Measurements from ENCODE around the gene SLX9.
"Not testable (repeated sequence)": the region's sequence is repeated elsewhere in the genome, so short reads cannot be mapped to it uniquely, and the experiment has no call there.

SLX9 gene

DNA sequence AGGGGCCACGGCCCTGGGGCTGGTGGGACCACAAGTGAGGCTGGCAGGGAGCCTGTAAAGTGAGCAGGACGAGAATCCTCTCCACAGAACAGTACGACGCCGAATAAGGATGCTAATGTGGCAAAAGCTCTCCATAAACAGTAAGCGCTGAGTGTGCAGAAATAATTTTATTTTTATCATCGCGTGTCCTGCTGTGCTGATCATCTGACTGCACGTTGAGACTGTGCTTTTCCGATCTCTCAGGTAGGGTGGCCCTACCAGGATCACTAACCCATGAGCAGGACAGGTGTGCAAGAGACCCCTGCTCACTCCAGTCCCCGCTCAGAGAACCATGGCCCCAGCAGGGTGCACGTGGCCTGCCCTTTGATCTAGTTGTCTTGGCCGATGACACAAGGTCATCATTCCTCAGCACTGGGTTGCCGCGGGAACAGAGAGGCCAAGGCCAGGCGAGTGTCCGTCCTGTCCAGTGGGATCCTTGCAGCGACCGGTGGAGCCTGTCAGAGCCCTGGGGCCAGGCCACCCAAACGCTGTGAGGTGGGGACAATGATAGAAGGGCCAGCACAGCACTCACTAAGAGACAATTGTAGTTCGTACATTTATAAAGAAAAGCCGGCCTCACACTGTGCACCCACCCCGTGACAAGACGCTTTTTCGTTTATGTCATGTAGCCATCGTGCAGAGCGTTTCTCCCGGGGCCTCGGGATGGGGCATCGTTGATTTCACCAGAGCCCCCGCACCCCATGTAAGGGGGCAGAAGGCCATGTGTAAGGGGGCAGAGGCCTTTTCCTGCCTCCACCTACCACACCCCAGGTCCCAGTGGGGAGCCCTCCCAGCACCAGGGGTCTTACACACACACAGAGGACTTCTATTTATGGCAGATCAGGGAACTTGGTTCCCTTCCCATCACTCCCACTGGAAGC, 81.9 kb downstream of the SLX9 start:
- DNase-seq (ENCODE audit: low read depth): no peak

DNA sequence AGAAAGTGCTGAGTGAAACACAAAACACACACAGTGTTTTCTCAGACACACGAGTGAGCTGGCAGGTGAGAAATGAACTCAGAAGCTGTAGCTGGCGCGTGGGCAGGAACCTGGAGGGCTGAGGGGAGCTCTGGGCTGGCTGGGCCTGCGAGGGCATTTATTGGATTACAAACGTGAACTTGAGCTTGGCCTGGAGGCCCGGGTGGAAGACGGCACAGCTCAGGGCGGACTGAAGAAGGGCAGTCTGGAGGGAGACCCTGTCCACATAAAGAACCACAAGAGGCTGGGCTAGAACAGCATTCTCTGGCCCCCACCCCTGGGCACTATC, 82.5 kb downstream of the SLX9 start:
- H3K4me3 ChIP-seq (ENCODE audit: low read depth, low read length): no peak overlapping the region
- TF ChIP-seq, protein P1, sequence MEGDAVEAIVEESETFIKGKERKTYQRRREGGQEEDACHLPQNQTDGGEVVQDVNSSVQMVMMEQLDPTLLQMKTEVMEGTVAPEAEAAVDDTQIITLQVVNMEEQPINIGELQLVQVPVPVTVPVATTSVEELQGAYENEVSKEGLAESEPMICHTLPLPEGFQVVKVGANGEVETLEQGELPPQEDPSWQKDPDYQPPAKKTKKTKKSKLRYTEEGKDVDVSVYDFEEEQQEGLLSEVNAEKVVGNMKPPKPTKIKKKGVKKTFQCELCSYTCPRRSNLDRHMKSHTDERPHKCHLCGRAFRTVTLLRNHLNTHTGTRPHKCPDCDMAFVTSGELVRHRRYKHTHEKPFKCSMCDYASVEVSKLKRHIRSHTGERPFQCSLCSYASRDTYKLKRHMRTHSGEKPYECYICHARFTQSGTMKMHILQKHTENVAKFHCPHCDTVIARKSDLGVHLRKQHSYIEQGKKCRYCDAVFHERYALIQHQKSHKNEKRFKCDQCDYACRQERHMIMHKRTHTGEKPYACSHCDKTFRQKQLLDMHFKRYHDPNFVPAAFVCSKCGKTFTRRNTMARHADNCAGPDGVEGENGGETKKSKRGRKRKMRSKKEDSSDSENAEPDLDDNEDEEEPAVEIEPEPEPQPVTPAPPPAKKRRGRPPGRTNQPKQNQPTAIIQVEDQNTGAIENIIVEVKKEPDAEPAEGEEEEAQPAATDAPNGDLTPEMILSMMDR (IDR thresholded peaks at IDR 0.05; ENCODE audit: control insufficient read depth, extremely low read depth, insufficient read depth): no peak
- no peak for DNase-seq (ENCODE audit: low read depth)

More for the DNA sequence above, 81.9 kb downstream of the SLX9 start:
- no peak overlapping the region for H3K4me3 ChIP-seq (ENCODE audit: low read depth, low read length)
- TF ChIP-seq, protein P1 (IDR thresholded peaks at IDR 0.05; ENCODE audit: control insufficient read depth, extremely low read depth, insufficient read depth): no peak

DNA sequence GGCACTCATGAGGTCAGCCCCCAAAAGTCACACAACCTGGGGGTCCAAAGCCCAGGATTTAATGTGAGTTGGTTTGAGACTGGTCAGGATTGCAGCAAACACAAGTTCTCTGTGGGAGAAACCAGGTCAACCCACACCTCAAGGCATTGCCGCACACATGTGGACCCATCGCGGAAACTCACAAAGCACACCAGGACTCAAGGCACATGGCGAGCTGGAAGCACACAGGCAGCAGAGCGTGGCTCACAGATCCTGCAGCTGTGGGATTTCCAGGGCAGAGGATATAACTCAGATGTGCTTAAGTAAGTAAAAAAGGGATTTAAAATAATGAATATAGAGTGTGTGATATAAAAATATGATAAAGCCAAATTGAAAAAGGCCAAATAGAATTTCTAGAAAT, 82.9 kb downstream of the SLX9 start:
- no peak overlapping the region for H3K4me3 ChIP-seq (ENCODE audit: low read depth, low read length)
- no peak for DNase-seq (ENCODE audit: low read depth)
- TF ChIP-seq, protein P1 (IDR thresholded peaks at IDR 0.05; ENCODE audit: control insufficient read depth, extremely low read depth, insufficient read depth): no peak

DNA sequence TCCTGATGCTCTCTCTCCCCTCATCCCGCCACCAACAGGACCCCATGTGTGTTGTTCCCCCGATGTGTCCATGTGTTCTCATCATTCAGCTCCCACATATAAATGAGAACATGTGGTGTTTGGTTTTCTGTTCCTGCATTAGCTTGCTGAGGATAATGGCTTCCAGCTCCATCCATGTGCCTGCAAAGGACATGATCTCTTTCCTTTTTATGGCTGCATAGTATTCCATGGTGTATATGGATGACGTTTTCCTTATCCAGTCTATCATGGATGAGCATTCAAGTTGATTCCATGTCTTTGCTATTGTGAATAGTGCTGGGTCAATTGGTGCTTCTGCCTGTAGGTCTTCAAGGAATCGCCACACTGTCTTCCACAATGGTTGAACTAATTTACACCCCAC, 84.7 kb downstream of the SLX9 start:
- not testable (repeated sequence) for DNase-seq (ENCODE audit: low read depth); H3K4me3 ChIP-seq (ENCODE audit: low read depth, low read length)

DNA sequence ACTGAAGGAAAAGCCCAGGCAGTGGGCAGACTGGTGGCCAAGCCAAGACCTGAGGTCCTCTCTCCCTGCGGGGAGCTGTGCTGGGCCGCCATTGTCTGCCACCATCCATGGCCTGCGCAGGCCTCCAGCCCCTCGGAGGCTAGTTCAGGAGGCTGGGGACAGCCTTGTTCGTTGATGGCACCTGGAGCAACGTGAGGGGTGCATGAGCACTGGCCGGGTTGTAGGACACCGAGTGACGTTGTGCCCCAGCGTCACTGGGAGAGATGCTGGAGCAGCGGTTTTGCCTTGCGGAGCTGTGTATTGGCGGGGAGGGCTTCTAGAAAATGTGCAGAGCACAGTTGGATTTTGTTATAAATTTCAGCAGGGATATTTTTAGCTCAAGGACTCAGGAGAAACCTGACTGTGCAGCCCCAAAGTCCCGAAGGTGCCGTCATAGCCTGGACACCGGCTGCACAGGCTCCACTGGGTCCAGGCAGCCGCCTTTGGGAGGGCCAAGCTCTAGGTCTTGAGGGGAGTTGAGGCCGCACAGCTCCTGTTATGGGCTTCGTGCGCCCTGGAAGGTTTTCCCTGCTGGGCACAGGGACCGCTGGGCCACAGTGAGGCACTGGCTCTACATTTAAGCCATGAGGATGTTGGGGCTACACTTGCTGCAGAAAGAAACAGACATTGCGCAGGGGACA, 86.4 kb downstream of the SLX9 start:
- DNase-seq (ENCODE audit: low read depth): no peak

More for the DNA sequence above, 86.4 kb downstream of the SLX9 start:
- no peak overlapping the region for H3K4me3 ChIP-seq (ENCODE audit: low read depth, low read length)
- TF ChIP-seq, protein P1 (IDR thresholded peaks at IDR 0.05; ENCODE audit: control insufficient read depth, extremely low read depth, insufficient read depth): no peak

Data from LNCaP clone FGC (cell line).